Measurements from ENCODE around the gene NPHS1.
"Not testable (repeated sequence)": the region's sequence is repeated elsewhere in the genome, so short reads cannot be mapped to it uniquely, and the experiment has no call there.

The NPHS1 gene

DNA sequence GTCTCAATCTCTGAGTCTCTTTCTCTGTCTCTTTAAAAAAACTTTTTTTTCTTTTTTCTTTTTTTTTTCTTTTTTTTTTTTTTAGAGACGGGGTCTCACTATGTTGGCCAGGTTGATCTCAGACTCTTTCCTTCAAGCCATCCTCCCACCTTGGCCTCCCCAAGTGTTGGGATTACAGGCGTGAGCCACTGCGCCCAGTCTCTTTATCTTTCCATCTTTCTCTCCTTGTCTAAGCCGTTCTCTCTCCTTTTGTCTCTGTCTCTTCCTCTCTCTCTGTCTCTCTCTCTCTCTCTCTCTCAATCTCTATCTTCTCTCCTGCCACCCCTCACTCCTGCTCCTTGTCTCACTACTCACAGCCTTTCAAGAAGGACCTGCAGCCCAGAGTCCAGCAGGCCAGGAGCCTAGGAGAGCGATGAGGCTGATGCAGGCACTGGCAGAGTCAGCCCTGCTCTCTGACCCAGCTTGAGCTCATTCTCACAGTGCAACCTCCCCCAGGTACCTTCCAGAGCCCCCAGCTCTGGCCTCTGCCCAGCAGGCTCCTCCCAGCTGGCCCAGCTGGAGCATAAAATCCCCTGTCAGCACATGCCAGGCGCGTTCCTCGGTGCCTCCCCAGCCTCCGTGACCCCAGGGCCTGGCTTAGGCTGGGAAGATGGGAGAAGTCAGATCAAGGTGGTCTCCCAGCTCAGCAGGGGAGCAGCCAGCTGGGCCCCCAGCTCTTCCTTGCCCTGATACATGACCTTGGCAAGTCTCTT lies at the start of gene NPHS1:
Gene NPHS1 (minus strand): TSS at position 476 of the 752 bp plus-strand sequence. CDS start 667 bp downstream, outside the sequence.
- no peak for DNase-seq (ENCODE audit: low spot score)

GRCh38 chr19:35901055-35901644 lies 48.8 kb upstream of the NPHS1 start:
- no peak for DNase-seq (ENCODE audit: low spot score)

- DNase-seq (ENCODE audit: low spot score): peak; percentile 83
Measured at GRCh38 chr19:35899547-35900214, 47.4 kb upstream of the NPHS1 start.

DNA sequence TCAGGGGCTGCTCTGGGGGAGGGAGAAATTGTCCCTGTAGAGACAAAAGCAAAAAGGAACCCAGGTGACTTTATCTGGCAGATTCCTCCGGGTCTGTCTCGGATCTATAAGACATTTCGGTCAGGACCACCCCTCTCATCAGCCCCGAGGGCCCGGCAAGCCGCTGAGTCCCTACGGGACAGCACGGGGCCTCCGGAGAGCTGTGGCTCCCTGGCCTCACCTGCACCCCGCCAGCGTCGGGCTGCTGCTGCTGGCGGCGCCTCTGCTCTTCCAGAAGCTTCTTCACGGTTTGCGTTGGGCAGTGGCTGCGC lies 46.1 kb upstream of the NPHS1 start:
- DNase-seq (ENCODE audit: low spot score): no peak

DNA sequence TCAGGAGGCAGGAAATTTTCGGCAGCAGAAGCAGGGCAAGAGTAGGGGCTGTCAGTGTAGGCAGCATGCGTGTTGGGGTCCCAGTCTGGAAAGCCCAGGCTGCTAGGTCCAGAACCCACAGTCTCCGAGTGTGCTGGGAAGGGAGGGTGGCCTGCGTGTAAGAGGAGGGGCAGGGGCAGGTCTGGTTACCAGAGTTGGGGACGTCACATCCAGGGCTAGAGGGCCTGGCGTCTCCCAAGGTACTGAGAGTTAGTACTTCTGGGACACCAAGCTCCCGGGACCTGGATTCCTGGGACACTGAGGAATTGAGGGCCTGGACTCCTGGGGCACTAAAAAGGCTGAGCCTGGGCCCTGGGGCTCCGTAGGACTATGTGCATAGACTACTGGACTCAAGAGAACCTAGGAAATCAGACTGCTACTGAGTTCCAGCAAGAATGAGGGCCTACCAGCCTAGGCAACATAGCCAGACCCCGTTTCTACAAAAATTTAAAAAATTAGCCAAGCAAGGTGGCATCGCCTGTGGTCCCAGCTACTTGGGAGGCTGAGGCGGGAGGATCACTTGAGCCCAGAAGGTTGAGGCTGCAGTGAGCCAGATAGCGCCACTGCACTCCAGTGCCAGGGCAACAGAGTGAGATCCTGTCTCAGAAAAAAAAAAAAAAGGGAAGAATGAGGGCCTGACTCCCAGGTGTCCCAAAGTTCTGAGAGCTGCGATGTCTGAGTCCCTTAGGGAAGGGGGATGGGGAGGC lies 45.6 kb upstream of the NPHS1 start:
- no peak for DNase-seq (ENCODE audit: low spot score)

DNA sequence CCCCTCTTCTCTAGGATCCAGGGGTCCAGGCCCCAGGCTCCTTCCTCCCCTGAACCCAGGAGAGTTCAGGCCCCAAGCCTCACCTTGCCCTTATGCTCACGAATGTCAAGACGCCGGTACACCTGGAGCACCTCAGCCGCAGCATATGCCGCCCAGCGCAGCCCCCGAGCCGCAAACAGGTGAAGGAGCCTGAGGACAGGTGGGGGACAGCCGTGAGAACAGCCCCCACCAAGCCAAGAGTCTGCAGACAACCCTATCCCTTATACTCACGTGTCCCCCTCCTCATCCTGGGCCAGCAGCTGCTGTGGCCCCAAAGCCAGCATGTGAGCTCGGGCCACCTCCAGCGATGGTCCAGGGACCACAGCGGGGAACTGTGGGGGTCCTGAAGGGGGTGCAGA lies 44.3 kb upstream of the NPHS1 start:
- DNase-seq (ENCODE audit: low spot score): no peak

DNA sequence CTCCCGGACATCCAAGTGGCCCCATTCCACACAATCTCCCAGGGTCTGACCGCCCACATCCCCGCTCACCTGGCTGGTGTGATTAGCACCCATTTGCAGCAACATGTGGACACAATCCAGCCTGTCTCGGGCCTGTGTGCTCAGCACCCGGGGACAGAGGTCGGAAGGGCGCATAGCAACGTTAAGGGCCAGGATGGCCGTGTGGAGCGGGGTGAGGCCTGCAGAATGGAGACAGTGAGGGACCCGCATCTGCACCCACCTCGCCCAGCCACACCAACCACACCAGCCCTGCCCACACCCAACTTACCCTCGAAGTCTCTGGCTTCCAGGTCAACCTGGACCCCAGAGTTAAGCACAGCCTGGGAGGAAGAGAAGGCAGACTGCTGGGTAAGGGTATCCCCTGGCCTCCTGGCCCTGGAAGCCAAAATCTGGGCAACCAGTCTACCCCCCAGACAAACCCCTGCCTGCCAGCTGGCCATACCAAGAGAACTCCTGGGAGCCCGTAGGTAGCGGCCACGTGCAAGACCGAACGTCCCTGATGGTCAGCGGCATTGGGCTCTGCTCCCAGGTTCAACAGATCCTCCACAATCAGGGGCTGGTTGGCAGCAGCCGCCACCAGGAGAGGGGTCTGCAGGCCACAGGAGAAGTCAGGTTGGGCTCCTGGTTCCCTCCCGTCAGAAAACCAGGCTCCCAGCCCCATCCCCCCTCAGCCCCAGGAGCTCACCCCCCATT lies 43.8 kb upstream of the NPHS1 start:
- no peak for DNase-seq (ENCODE audit: low spot score)

DNA sequence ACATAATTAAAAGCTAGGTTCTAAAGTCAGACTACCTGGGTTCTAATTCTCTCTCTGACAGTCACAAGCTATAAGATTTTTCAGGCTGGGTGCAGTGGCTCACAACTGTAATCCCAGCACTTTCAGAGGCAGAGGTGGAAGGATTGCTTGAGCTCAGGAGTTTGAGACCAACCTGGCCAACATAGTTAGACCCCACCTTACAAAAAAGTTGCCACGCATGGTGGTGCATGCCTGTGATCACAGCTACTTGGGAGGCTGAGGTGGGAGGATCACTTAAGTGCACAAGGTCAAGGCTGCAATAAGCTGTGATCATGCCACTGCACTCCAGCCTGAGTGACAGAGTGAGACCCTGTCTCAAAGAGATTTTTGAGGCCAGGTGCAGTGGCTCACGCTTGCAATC lies 42.0 kb upstream of the NPHS1 start:
- DNase-seq (ENCODE audit: low spot score): no peak

GRCh38 chr19:35891819-35892218 lies 39.5 kb upstream of the NPHS1 start:
- not testable (repeated sequence) for DNase-seq (ENCODE audit: low spot score)

GRCh38 chr19:35890113-35890650 lies 37.9 kb upstream of the NPHS1 start:
- DNase-seq (ENCODE audit: low spot score): no peak

DNA sequence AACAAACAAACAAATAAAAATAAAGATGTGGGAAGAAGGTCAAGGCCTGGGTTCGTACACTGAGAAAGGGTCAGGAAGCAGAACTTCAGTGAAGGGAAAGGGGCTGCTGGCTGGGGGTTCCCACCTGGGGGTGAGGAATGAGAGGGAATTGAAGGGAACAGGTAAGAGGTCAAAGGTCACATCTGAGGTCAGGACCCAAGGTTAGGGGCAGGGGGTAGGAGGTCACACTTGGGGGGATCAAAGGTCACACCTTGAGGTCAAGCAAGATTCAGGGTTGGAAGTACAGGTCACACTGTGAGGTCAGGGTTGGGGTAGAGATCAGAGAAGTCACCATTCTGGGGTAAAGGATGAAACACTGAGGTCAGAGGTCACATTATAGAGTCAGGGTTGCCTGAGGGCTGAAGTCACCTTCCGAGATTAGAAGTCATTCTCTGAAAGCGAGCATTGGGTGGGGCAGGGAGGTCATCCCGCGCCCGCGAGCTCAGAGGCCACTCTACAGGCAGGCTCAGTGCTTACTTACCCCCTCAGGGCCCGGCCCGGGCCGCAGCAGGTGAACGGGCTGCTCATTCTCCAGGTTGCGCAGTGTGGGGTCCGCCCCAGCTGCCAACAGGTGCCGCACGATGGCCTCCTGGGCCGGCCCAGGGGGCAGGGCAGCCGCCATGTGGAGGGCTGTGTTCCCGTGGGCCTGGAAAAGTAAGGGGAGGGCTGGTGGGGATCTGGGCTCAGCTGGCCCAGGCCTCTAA lies 37.2 kb upstream of the NPHS1 start:
- DNase-seq (ENCODE audit: low spot score): no peak

GRCh38 chr19:35888398-35888797 lies 36.1 kb upstream of the NPHS1 start:
- DNase-seq (ENCODE audit: low spot score): no peak

- no peak for DNase-seq (ENCODE audit: low spot score)
Measured at GRCh38 chr19:35887197-35887596, 34.9 kb upstream of the NPHS1 start.

GRCh38 chr19:35885904-35886303 lies 33.6 kb upstream of the NPHS1 start:
- DNase-seq (ENCODE audit: low spot score): no peak

DNA sequence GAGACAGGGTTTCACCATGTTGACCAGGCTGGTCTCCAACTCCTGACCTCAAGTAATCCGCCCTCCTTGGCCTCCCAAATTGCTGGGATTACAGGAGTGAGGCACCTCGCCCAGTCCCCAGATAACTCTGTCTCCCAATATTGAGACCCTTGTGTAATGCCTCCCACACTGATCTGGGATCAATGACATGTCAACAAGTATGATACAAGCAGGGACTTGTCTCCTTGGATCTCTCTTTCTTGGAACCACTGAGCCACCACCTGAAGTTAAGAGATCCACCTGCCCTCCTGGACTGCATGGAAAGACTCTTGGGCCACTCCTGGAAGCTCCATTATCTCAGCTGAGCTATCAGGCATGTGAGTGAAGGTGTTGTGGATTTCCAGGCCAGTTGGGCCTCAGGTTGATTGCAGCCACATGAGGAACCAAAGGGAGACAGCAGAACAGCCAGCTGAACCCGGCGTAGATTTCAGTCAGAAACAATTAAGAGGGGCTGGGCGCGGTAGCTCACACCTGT lies 33.0 kb upstream of the NPHS1 start:
- DNase-seq (ENCODE audit: low spot score): no peak

GRCh38 chr19:35883882-35884281 lies 31.6 kb upstream of the NPHS1 start:
- no peak for DNase-seq (ENCODE audit: low spot score)

DNA sequence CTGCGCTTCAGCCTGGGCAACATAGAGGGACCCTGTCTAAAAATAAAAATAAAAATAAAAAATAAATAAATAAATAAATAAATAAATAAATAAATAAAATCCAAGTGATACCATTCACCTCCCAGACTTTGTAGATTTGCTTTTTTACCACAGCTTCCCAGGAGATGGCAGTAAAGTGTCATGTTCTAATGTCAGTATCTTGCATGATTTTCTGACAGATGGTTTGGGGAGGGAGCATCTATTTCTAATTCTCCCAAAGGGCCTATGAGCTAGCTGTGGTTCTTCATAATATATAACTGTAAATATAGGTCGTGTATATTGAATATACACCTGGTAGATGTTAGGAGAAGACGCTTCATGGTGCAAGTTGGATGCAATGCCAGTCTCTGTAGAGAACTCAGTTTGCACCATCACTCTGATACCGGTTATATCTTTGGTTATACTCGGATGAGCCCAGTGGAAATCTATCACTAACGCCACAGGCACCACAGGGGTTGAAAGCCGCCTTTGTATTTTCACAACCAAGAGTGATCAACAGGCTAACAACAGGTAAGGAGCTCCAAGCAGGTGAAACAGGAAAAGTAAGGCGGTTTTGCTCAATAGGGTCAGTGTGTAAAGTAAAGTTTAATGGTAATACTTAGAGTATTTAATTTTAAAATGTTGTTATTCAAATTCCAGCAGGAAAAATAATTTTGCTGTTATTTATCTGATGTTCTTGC lies 30.0 kb upstream of the NPHS1 start:
- peak; percentile 77 for DNase-seq (ENCODE audit: low spot score)

DNA sequence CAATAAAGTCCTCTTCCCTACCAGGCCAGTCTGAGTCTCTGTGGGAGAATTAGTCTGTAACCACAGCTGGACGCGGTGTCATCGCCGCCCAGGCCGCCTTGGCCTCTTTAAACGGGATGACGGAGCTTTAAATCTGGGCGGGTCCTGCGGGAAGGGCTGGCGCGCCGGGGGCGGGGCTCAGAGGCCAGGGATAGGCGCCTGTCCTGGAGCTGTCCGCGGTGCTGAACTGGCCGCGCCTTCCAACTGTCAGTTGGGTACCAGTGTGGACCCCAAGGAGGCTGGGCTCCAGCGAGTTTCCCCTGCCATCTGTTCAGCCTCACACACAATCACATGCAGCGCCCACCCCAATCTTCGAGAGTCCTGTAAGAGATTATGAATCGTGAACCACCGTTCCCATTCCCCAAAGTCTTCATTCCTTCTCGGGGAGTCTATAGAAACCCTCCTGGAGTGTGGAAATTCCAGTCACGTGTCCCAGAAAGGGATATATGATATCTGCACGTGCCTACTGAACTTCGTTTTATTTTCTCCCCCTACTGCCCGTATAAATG lies 27.5 kb upstream of the NPHS1 start:
- DNase-seq (ENCODE audit: low spot score): peak; percentile 71

GRCh38 chr19:35879068-35879467 lies 26.8 kb upstream of the NPHS1 start:
- no peak for DNase-seq (ENCODE audit: low spot score)

GRCh38 chr19:35874392-35874930 lies 22.2 kb upstream of the NPHS1 start:
- DNase-seq (ENCODE audit: low spot score): no peak

All from CD4-positive, alpha-beta T cell treated with Interleukin-15 for 4 hours (primary cell).